Ishikawa (cell line): Measurements from ENCODE around the gene CYB5R4.

ENCODE experiments used
- CEBPB ChIP-seq: IDR thresholded peaks from 2 replicates; pipeline ENCODE4 v1.6.1; 2012
- EP300 ChIP-seq: IDR thresholded peaks from 2 replicates; pipeline ENCODE4 v1.6.1; 2012; ENCODE audit warnings: borderline replicate concordance
- REST ChIP-seq: IDR thresholded peaks from 2 replicates; pipeline ENCODE4 v1.6.1; 2012; ENCODE audit warnings: low read depth, mild to moderate bottlenecking

GRCh38 chr6:83978997-83979396, 119.5 kb downstream of the CYB5R4 start:
- no peak for TF ChIP-seq REST
- TF ChIP-seq EP300, result no peak
- no peak for TF ChIP-seq CEBPB
